K562 (cell line): Measurements from ENCODE around the gene ACO2. TPM values are rescaled to one million over a fixed set of nuclear protein-coding genes. Genes with fewer than 3 reads are reported as not detected.

ENCODE experiments used
- ATAC-seq: fragments of 200-7000 bp; cut with Tn5 transposase; 3 replicates; pipeline ENCODE4 v1.9.1; 2020; ENCODE audit warnings: moderate library complexity
- BruUV-seq: library from RNA; stranded (reverse); fragments of 400-500 nt; replicated peaks from 2 replicates; lab custom pipeline; 2021; lab: Mats Ljungman, UMichigan
- CTCF ChIA-PET: fragments of 300-600 bp; formaldehyde crosslinking; extraction: SDS; loops from one replicate; lab custom pipeline; 2021; ENCODE audit warnings: low intra/inter-chr PET ratio; lab: Yijun Ruan, JAX
- POLR2A ChIA-PET: fragments of 300-600, 350-650 bp; sonication (Branson Sonifier 250); formaldehyde crosslinking; extraction: SDS; loops from one replicate; lab custom pipeline; 2021; ENCODE audit warnings: antibody characterized with exemption, inconsistent platforms; lab: Yijun Ruan, JAX
- DNase-seq, 4 experiments: peaks; one replicate each; pipeline versions ENCODE4 v3.0.0 to v3.0.0-alpha.2; 2011 to 2018; ENCODE audit warnings: low spot score in 3 of 4, mixed read lengths in 3 of 4; ENCODE audit errors: extremely low read depth in 1 of 4
- FAIRE-seq: peaks from 2 replicates; lab custom pipeline; 2011; peaks lifted over from hg19 to GRCh38; lab: Jason Lieb, UNC
- H2AFZ ChIP-seq: 2 replicates; pipeline ENCODE4 v1.6.0; 2011; ENCODE audit warnings: low read depth, low read length, control low read depth, inconsistent platforms
- H3K27ac ChIP-seq: fragments of 200-600 bp; 3 replicates; pipeline ENCODE4 v1.8.0; 2011; ENCODE audit warnings: low read depth, mild to moderate bottlenecking, control low read depth, inconsistent platforms, low read length, moderate library complexity, mixed read lengths; ENCODE audit errors: extremely low read depth
- H3K27me3 ChIP-seq, 2 experiments: fragments of 300-600 bp in 1 of 2; 2 replicates in 1 of 2; 3 replicates in 1 of 2; pipeline versions ENCODE4 v1.6.0 to v1.8.0; 2011; ENCODE audit warnings: inconsistent platforms in 2 of 2, low read length in 2 of 2, mild to moderate bottlenecking in 1 of 2, mixed read lengths in 1 of 2, moderate library complexity in 1 of 2; ENCODE audit not compliant: control insufficient read depth in 2 of 2, insufficient read depth in 2 of 2
- H3K36me3 ChIP-seq: fragments of 300-600 bp; 3 replicates; pipeline ENCODE4 v1.8.0; 2011; ENCODE audit warnings: mild to moderate bottlenecking, low read length, inconsistent platforms; ENCODE audit not compliant: control insufficient read depth, insufficient read depth
- H3K4me1 ChIP-seq, 2 experiments: fragments of 200-600 bp in 1 of 2; replicated peaks in 1 of 2; 2 replicates in 1 of 2; 3 replicates in 1 of 2; pipeline versions ENCODE4 v1.5.1 to v1.8.0; 2011; ENCODE audit warnings: inconsistent platforms in 2 of 2, low read length in 2 of 2, mild to moderate bottlenecking in 1 of 2, mixed read lengths in 1 of 2, moderate library complexity in 1 of 2; ENCODE audit not compliant: control insufficient read depth in 2 of 2, insufficient read depth in 2 of 2
- H3K4me2 ChIP-seq: 2 replicates; pipeline ENCODE4 v1.6.1; 2011; ENCODE audit warnings: low read length, control low read depth, inconsistent platforms, mixed read lengths; ENCODE audit not compliant: insufficient read depth
- H3K4me3 ChIP-seq: fragments of 200-600 bp; sonication (generic), shearing (Covaris generic); 2 replicates; pipeline ENCODE4 v1.5.1; 2016; ENCODE audit warnings: control low read depth, inconsistent platforms
- H3K79me2 ChIP-seq: fragments of 200-600 bp; 3 replicates; pipeline ENCODE4 v1.8.0; 2011; ENCODE audit warnings: low read length, inconsistent platforms; ENCODE audit not compliant: control insufficient read depth, insufficient read depth
- H3K9ac ChIP-seq, 2 experiments: 2 replicates each; pipeline versions ENCODE4 v1.6.0 to v1.6.1; 2011; ENCODE audit warnings: low read depth in 2 of 2, low read length in 2 of 2, control low read depth in 1 of 2, inconsistent platforms in 1 of 2, mild to moderate bottlenecking in 1 of 2, mixed read lengths in 1 of 2; ENCODE audit not compliant: insufficient read depth in 1 of 2
- H3K9me1 ChIP-seq: one replicate; pipeline ENCODE4 v1.6.0; 2011; ENCODE audit warnings: inconsistent platforms, mild to moderate bottlenecking, low read length, moderate library complexity; ENCODE audit not compliant: control insufficient read depth, insufficient read depth
- H3K9me3 ChIP-seq: replicated peaks from 2 replicates; pipeline ENCODE4 v1.5.1; 2011; ENCODE audit warnings: low read depth, low read length, inconsistent platforms; ENCODE audit not compliant: control insufficient read depth, insufficient read depth
- H4K20me1 ChIP-seq: replicated peaks from 2 replicates; pipeline ENCODE4 v1.6.1; 2011; ENCODE audit warnings: low read length, inconsistent platforms, mixed read lengths; ENCODE audit not compliant: control insufficient read depth, insufficient read depth
- CXXC5 ChIP-seq: fragments of 250-450 bp; sonication (Bioruptor Pico); IDR thresholded peaks from 2 replicates; pipeline ENCODE4 v1.8.0; 2022; ENCODE audit warnings: inconsistent platforms, mild to moderate bottlenecking, moderate library complexity
- NCOA6 ChIP-seq: fragments of 450-650 bp; IDR thresholded peaks from 2 replicates; pipeline ENCODE4 v1.6.1; 2017; ENCODE audit warnings: mild to moderate bottlenecking
- PHB ChIP-seq: fragments of 250-450 bp; sonication (Bioruptor Pico); IDR thresholded peaks from 2 replicates; pipeline ENCODE4 v1.5.0; 2021
- ZNF586 ChIP-seq: fragments of 450-650 bp; formaldehyde crosslinking; conservative IDR thresholded peaks from 2 replicates; pipeline ENCODE4 v1.4.0; 2020; ENCODE audit warnings: mild to moderate bottlenecking, moderate library complexity
- WGBS: fragments of 100-300 bp; shearing (Covaris generic); methylation state at CpG from one replicate; pipeline ENCODE4 v1.1.6; 2016; ENCODE audit warnings: low coverage, mixed read lengths; ENCODE audit not compliant: insufficient coverage; ENCODE audit errors: missing lambda C conversion rate; 5-methylcytosine and 5-hydroxymethylcytosine counted together
- in situ Hi-C: fragments of 300-500 bp; cut with MboI; formaldehyde crosslinking; loops from 4 replicates; pipeline ENCODE4 v1.15.0; 2018; ENCODE audit warnings: inconsistent platforms, mixed read lengths
- intact Hi-C: fragments of 100-400 bp; cut with micrococcal nuclease; formaldehyde crosslinking; loops from 2 replicates; pipeline ENCODE4 v1.14.2; 2022
- polyA plus RNA-seq, 8 experiments: library from polyadenylated mRNA; depleted of rRNA in 4 of 8; stranded (reverse) in 5 of 8; unstranded in 3 of 8; fragments of >200 nt; fragmentation: Nextera tagmentation in 2 of 8; fragmentation: Illumina TruSeq in 1 of 8; extraction: Ambion mirVana in 2 of 8; extraction: Trizol in 1 of 8; gene quantifications; 2 replicates each; pipeline versions ENCODE4 v1.2.1 to v1.2.3, GENCODE V29; 2011 to 2014; ENCODE audit warnings: inconsistent platforms in 1 of 8, missing spikeins in 1 of 8
- total RNA-seq, 7 experiments: library from RNA; depleted of rRNA in 6 of 7; stranded (reverse); fragments of >200 nt in 6 of 7; fragmentation: Illumina TruSeq in 2 of 7; extraction: Trizol in 2 of 7; gene quantifications; 2 replicates each; pipeline versions ENCODE4 v1.2.1 to v1.2.3, GENCODE V29; 2011 to 2021; ENCODE audit warnings: low replicate concordance in 1 of 7
- TF ChIP-seq, protein P1 (sequence below): fragments of 450-650 bp; formaldehyde crosslinking; IDR thresholded peaks from 2 replicates; pipeline ENCODE4 v1.4.0; 2020; ENCODE audit warnings: mild to moderate bottlenecking
- TF ChIP-seq, protein P2 (sequence below): fragments of 200-400 bp; formaldehyde crosslinking; IDR thresholded peaks from 2 replicates; pipeline ENCODE4 v1.6.1; 2017; ENCODE audit warnings: mild to moderate bottlenecking, low read depth, low read length, moderate library complexity
- TF ChIP-seq, protein P3 (sequence below): sonication (generic); formaldehyde crosslinking; IDR thresholded peaks from 2 replicates; pipeline ENCODE4 v1.8.1; 2023; ENCODE audit warnings: mild to moderate bottlenecking, missing genetic modification reagents
- TF ChIP-seq, protein P4 (sequence below): fragments of 450-650 bp; IDR thresholded peaks from one replicate; pipeline ENCODE4 v1.6.1; 2018; ENCODE audit warnings: mild to moderate bottlenecking, moderate library complexity; ENCODE audit not compliant: partially characterized antibody
- TF ChIP-seq, protein P5 (sequence below), 2 experiments: fragments of 450-650 bp in 1 of 2; sonication (generic) in 1 of 2; formaldehyde crosslinking; conservative IDR thresholded peaks; 2 replicates each; pipeline versions ENCODE4 v1.4.0 to v1.8.1; 2020 to 2022; ENCODE audit warnings: mild to moderate bottlenecking in 1 of 2, missing genetic modification reagents in 1 of 2
- TF ChIP-seq, protein P6 (sequence below): sonication (generic); formaldehyde crosslinking; IDR thresholded peaks from 2 replicates; pipeline ENCODE4 v1.8.0; 2022; ENCODE audit warnings: mild to moderate bottlenecking, missing genetic modification reagents

The ACO2 gene
- total and polyA plus RNA-seq, 9 of the 15 experiments (the other 6 are each of a cell fraction or from before 2014, with no cell fraction given), result 16.2 to 119 (median 43.2) TPM

DNA sequence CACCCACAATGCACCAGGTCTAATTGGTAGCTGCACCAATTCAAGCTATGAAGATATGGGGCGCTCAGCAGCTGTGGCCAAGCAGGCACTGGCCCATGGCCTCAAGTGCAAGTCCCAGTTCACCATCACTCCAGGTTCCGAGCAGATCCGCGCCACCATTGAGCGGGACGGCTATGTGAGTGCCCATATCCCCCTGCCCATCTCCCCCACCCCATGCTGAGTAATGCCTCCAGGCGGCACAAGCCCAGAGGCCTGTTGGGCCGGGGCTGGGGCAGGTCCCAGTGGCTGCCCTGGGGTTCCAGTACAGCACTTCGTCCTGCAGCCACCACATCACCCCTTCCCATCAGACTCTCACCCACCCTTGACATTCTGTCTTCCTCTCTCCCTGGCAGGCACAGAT, 53.9 kb downstream of the ACO2 start (continued):
- no peak for TF ChIP-seq ZNF586 (CRISPR knock-in tag)

DNA sequence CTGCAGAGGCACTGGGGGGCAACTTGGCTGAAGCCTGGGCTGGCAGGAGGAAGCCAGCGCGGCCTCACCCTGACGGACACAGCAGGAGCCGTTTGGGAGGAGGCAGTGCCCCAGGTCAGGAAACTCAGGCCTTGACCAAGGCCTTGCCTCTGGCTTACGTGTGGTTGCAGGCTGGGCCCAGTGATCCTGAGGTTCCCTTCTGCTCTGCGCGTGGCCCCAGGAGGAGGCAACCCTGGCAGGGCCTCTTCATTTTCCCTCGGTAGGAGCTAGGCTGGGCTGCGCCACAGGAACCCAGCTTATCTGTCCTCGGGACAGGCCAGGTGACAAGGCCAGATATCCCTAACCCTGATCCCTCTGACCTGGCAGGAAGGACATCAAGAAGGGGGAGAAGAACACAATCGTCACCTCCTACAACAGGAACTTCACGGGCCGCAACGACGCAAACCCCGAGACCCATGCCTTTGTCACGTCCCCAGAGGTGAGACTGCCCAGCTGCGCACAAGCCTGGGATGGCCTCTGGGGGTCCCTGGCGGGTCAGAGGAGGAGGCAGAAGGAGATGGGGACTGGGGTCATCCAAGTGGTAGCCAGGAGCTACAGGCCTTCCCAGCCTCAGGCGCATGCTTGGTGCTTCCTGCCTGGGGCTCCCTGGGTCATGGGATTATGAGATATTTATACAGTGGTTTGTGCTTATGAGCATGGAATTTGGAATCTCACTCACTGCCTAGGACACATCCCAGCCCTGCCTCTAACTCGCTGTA, 54.7 kb downstream of the ACO2 start:
- H3K4me3 ChIP-seq, result no peak overlapping the region
- peak overlapping the region; percentile 84 for H3K27ac ChIP-seq
- DNase-seq (peak; percentile 63 to 90 (median 77)), ATAC-seq (peak; percentile 80), FAIRE-seq (peak; percentile 97)
- no peaks in the 10 kb centered on the region for H3K27me3 ChIP-seq
- no peaks in the 10 kb centered on the region for H3K9me3 ChIP-seq
- H3K4me1 ChIP-seq, result peaks cover 24 to 51% of the 10 kb centered on the region in 2 experiments
- ChIA-PET POLR2A (interaction anchor here (0.6 to 1.3 kb wide), 5 partner anchors 24 to 1672 kb away, joined by 3 to 8 read pairs (median 3); partner anchors contain the start of gene TOB2), CTCF (no interaction called here)
- 12% methylated on average over 20 of the region's 21 CpGs for WGBS
- peak overlapping the region; percentile 51 for H3K4me2 ChIP-seq
- in situ Hi-C loops (no loop called here), intact Hi-C loops (no loop called here)
- no peaks in the 10 kb centered on the region; the same call in 2 of the 3 replicates for H3K79me2 ChIP-seq
- no peaks in the 10 kb centered on the region; the same call in 1 of the 2 replicates for H4K20me1 ChIP-seq
- no peaks in the 10 kb centered on the region for H3K9me1 ChIP-seq
- BruUV-seq, result no TSS peak
- H3K9ac ChIP-seq, result peak overlapping the region; percentile 67 to 90
- H3K36me3 ChIP-seq, result peaks cover 85% of the 10 kb centered on the region
- peak overlapping the region; percentile 15; the same call in 1 of the 2 replicates for H2AFZ ChIP-seq
- TF ChIP-seq, protein P1, sequence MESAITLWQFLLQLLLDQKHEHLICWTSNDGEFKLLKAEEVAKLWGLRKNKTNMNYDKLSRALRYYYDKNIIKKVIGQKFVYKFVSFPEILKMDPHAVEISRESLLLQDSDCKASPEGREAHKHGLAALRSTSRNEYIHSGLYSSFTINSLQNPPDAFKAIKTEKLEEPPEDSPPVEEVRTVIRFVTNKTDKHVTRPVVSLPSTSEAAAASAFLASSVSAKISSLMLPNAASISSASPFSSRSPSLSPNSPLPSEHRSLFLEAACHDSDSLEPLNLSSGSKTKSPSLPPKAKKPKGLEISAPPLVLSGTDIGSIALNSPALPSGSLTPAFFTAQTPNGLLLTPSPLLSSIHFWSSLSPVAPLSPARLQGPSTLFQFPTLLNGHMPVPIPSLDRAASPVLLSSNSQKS (CRISPR knock-in tag), result no peak
- TF ChIP-seq, protein P2, sequence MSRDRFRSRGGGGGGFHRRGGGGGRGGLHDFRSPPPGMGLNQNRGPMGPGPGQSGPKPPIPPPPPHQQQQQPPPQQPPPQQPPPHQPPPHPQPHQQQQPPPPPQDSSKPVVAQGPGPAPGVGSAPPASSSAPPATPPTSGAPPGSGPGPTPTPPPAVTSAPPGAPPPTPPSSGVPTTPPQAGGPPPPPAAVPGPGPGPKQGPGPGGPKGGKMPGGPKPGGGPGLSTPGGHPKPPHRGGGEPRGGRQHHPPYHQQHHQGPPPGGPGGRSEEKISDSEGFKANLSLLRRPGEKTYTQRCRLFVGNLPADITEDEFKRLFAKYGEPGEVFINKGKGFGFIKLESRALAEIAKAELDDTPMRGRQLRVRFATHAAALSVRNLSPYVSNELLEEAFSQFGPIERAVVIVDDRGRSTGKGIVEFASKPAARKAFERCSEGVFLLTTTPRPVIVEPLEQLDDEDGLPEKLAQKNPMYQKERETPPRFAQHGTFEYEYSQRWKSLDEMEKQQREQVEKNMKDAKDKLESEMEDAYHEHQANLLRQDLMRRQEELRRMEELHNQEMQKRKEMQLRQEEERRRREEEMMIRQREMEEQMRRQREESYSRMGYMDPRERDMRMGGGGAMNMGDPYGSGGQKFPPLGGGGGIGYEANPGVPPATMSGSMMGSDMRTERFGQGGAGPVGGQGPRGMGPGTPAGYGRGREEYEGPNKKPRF, result no peak
- TF ChIP-seq NCOA6 (no peak), PHB (CRISPR knock-in tag) (no peak), CXXC5 (CRISPR knock-in tag) (peak; percentile 89)
- TF ChIP-seq, protein P3, sequence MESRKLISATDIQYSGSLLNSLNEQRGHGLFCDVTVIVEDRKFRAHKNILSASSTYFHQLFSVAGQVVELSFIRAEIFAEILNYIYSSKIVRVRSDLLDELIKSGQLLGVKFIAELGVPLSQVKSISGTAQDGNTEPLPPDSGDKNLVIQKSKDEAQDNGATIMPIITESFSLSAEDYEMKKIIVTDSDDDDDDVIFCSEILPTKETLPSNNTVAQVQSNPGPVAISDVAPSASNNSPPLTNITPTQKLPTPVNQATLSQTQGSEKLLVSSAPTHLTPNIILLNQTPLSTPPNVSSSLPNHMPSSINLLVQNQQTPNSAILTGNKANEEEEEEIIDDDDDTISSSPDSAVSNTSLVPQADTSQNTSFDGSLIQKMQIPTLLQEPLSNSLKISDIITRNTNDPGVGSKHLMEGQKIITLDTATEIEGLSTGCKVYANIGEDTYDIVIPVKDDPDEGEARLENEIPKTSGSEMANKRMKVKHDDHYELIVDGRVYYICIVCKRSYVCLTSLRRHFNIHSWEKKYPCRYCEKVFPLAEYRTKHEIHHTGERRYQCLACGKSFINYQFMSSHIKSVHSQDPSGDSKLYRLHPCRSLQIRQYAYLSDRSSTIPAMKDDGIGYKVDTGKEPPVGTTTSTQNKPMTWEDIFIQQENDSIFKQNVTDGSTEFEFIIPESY (CRISPR knock-in tag), result 0 out of 2 replicates have a peak, but pooled peaks have one; percentile 66
- TF ChIP-seq, protein P4, sequence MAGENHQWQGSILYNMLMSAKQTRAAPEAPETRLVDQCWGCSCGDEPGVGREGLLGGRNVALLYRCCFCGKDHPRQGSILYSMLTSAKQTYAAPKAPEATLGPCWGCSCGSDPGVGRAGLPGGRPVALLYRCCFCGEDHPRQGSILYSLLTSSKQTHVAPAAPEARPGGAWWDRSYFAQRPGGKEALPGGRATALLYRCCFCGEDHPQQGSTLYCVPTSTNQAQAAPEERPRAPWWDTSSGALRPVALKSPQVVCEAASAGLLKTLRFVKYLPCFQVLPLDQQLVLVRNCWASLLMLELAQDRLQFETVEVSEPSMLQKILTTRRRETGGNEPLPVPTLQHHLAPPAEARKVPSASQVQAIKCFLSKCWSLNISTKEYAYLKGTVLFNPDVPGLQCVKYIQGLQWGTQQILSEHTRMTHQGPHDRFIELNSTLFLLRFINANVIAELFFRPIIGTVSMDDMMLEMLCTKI, result no peak
- TF ChIP-seq, protein P5, sequence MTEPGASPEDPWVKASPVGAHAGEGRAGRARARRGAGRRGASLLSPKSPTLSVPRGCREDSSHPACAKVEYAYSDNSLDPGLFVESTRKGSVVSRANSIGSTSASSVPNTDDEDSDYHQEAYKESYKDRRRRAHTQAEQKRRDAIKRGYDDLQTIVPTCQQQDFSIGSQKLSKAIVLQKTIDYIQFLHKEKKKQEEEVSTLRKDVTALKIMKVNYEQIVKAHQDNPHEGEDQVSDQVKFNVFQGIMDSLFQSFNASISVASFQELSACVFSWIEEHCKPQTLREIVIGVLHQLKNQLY (CRISPR knock-in tag; conservative IDR thresholded peaks at IDR 0.05), result no peak
- TF ChIP-seq, protein P6, sequence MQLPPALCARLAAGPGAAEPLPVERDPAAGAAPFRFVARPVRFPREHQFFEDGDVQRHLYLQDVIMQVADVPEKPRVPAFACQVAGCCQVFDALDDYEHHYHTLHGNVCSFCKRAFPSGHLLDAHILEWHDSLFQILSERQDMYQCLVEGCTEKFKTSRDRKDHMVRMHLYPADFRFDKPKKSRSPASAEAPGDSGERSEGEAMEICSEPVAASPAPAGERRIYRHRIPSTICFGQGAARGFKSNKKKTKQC (CRISPR knock-in tag), result no peak; the same call in 1 of the 2 replicates
